ENCODE results near the gene ASMTL.
"Not testable (repeated sequence)": the region's sequence is repeated elsewhere in the genome, so short reads cannot be mapped to it uniquely, and the experiment has no call there.

DNA sequence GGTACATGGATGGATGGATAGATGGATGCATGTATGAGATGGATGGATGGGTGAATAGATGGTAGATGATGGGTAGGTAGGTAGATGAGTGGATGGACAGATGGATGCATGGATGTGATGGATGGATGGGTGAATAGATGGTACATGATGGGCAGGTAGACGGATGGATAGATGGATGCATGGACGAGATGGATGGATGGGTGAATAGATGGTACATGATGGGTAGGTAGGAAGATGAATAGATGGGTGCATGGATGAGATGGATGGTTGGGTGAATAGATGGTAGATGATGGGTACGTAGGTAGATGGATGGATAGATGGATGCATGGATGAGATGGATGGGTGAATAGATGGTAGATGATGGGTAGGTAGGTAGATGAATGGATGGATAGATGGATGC is 48.8 kb downstream of the ASMTL start:
- TF ChIP-seq POLR2A (IDR thresholded peaks at IDR 0.05), result not testable (repeated sequence)
- TF ChIP-seq, protein P1, sequence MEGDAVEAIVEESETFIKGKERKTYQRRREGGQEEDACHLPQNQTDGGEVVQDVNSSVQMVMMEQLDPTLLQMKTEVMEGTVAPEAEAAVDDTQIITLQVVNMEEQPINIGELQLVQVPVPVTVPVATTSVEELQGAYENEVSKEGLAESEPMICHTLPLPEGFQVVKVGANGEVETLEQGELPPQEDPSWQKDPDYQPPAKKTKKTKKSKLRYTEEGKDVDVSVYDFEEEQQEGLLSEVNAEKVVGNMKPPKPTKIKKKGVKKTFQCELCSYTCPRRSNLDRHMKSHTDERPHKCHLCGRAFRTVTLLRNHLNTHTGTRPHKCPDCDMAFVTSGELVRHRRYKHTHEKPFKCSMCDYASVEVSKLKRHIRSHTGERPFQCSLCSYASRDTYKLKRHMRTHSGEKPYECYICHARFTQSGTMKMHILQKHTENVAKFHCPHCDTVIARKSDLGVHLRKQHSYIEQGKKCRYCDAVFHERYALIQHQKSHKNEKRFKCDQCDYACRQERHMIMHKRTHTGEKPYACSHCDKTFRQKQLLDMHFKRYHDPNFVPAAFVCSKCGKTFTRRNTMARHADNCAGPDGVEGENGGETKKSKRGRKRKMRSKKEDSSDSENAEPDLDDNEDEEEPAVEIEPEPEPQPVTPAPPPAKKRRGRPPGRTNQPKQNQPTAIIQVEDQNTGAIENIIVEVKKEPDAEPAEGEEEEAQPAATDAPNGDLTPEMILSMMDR (IDR thresholded peaks at IDR 0.05), result not testable (repeated sequence)
